ENCODE data around the gene SERPINB7.

GRCh38 chr18:63818212-63818611 lies 43.0 kb downstream of the SERPINB7 start:
- TF ChIP-seq CTCF (optimal IDR thresholded peaks at IDR 0.05 in 1 of 3, IDR thresholded peaks at IDR 0.05 in 1 of 3, conservative IDR thresholded peaks at IDR 0.05 in 1 of 3; ENCODE audit: extremely low read depth in 1 of 3, insufficient read depth in 2 of 3, low read length in 3 of 3), result no peak
- TF ChIP-seq EZH2 (IDR thresholded peaks at IDR 0.05; ENCODE audit: low read length), result no peak

Data from keratinocyte (primary cell).